Activated naive CD8-positive, alpha-beta T cell treated with anti-CD3 and anti-CD28 coated beads for 36 hours (primary cell): ENCODE results near the gene MCEMP1. TPM values are rescaled to one million over a fixed set of nuclear protein-coding genes. Genes with fewer than 3 reads are reported as not detected.

Experiments
- DNase-seq: peaks from one replicate; pipeline ENCODE4 v3.0.0; 2021
- H3K27ac Mint-ChIP-seq: one replicate; pipeline ENCODE4 v1.8.0; 2022; ENCODE audit warnings: mild to moderate bottlenecking, moderate library complexity, mixed read lengths
- H3K27me3 Mint-ChIP-seq: one replicate; pipeline ENCODE4 v1.8.0; 2022; ENCODE audit warnings: mild to moderate bottlenecking, mixed read lengths
- H3K36me3 Mint-ChIP-seq: one replicate; pipeline ENCODE4 v1.8.0; 2021; ENCODE audit warnings: mild to moderate bottlenecking, mixed read lengths
- H3K4me1 Mint-ChIP-seq: one replicate; pipeline ENCODE4 v1.8.0; 2021; ENCODE audit warnings: mixed read lengths
- H3K4me3 Mint-ChIP-seq: one replicate; pipeline ENCODE4 v1.8.0; 2022; ENCODE audit warnings: mild to moderate bottlenecking, moderate library complexity, mixed read lengths
- H3K9me3 Mint-ChIP-seq: one replicate; pipeline ENCODE4 v1.8.0; 2022; ENCODE audit warnings: mixed read lengths
- total RNA-seq, 2 experiments: library from RNA; stranded (reverse); gene quantifications; one replicate each; pipeline ENCODE4 v1.2.3, GENCODE V29; 2021

MCEMP1 gene
- total RNA-seq, 2 experiments from 2014 or later = not detected

DNA sequence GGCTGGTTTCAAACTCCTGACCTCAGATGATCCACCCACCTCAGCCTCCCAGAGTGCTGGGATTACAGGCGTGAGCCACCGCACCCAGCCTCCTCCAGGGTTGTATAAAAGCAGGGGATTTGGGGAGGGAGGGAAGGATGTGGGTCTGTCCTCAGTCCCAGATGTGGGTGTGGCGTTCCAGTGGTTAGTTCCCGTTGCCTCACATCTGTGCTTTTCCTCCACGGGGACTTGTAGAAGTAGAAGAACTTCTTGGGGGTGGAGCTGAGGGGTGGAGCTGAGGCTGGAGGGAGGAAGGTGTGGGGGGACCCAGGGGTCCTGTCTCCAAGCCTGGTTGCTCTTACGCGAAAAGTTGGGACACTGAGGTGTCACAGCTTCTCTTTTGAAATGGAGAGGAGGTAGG, 514 bp upstream of the MCEMP1 start:
- H3K27me3 Mint-ChIP-seq = peaks cover 50% of the 10 kb centered on the region
- H3K4me1 Mint-ChIP-seq = peaks cover 45% of the 10 kb centered on the region
- H3K36me3 Mint-ChIP-seq = no peaks in the 10 kb centered on the region
- no peak for DNase-seq
- H3K9me3 Mint-ChIP-seq = peaks cover 2% of the 10 kb centered on the region
- no peak overlapping the region for H3K27ac Mint-ChIP-seq
- H3K4me3 Mint-ChIP-seq = peak overlapping the region; percentile 18

DNA sequence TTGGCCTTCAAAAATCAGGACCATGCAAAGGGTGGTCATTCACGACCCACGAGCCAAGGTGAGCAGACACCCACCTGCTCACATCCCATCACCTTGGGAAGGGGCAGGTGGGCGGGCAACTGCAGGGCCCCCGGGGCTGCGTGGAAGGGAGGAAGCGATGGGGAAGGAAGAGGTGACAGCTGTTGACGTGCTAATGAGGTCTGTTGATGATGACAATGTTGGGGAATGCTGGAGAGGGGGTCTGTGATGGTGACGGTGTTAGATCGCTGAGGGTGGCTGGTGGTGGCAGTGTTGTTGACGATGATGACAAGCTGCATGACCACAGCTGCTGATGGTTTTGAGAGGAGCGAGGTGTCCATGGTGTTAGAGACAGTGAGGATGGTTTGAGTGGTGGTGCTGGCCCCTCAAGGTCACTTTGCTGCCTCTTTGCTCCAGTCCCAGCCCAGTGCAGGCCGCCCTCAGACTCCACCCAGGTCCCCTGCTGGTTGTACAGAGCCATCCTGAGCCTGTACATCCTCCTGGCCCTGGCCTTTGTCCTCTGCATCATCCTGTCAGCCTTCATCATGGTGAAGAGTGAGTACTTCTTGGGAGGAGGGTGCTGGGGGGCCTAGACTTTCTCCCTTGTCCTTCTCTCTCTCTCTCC, 900 bp downstream of the MCEMP1 start:
- peaks cover 44% of the 10 kb centered on the region for H3K27me3 Mint-ChIP-seq
- H3K4me1 Mint-ChIP-seq = peaks cover 53% of the 10 kb centered on the region
- DNase-seq = no peak
- peaks cover 6% of the 10 kb centered on the region for H3K36me3 Mint-ChIP-seq
- H3K4me3 Mint-ChIP-seq = no peak overlapping the region
- no peak overlapping the region for H3K27ac Mint-ChIP-seq
- peaks cover 2% of the 10 kb centered on the region for H3K9me3 Mint-ChIP-seq

DNA sequence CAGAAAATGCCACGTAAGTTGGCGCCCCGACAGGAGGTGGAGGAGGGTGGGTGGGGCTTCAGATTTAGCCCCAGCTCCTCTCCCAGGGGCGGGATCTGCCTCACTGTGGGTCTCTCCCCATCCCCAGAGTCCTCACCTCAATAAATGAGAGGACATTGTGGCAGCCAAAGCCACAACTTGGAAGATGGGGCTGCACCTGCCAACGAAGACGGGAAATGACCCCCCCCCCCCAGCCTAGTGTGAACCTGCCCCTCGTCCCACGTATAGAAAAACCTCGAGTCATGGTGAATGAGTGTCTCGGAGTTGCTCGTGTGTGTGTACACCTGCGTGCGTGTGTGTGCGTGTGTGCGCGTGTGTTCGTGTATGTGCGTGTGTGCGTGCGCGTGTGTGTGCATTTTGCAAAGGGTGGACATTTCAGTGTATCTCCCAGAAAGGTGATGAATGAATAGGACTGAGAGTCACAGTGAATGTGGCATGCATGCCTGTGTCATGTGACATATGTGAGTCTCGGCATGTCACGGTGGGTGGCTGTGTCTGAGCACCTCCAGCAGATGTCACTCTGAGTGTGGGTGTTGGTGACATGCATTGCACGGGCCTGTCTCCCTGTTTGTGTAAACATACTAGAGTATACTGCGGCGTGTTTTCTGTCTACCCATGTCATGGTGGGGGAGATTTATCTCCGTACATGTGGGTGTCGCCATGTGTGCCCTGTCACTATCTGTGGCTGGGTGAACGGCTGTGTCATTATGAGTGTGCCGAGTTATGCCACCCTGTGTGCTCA, 2.3 kb downstream of the MCEMP1 start:
- Mint-ChIP-seq H3K27me3 (peaks cover 34% of the 10 kb centered on the region), H3K4me1 (peaks cover 53% of the 10 kb centered on the region), H3K36me3 (peaks cover 11% of the 10 kb centered on the region), H3K27ac (peak overlapping the region; percentile 74), H3K9me3 (no peaks in the 10 kb centered on the region), H3K4me3 (peak overlapping the region; percentile 30)
- DNase-seq = peak; percentile 69

DNA sequence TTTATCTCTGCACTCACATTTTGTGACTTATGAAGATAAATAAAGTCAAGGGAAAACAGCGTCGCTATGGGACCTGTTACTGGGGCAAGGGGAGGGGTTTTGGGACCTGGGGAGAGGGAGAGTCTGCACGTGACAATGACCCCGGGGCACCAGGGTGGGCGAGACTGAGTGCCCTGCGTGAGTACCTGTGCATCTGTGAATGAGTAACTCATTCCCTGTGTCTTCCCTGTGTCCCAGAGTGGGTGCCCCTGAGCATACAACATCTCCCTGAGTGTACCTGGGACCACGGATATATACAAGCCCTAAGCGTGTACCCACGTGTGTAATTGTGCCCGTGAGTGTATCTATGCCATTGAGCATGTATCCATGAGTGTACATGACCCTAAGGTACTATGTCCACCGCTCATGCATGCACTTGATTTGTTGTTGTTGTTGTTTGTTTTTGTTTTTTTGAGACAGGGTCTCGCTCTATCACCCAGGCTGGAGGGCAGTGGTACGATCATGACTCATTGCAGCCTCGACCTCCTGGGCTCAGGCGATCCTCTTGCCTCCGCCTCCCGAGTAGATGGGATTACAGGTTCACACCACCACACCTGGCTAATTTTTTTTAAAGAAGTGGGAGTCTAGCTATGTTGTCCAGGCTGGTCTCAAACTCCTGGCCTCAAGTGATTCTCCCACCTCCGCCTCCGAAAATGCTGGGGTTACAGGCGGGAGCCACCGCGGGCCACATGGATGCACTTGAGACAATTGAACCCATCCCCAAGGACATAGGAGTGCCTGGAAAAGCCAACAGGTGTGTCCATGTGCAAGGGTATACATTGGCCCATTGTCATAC, 3.1 kb downstream of the MCEMP1 start:
- Mint-ChIP-seq H3K4me1 (peaks cover 51% of the 10 kb centered on the region), H3K36me3 (peaks cover 11% of the 10 kb centered on the region), H3K4me3 (peak overlapping the region; percentile 61), H3K9me3 (no peaks in the 10 kb centered on the region), H3K27me3 (peaks cover 27% of the 10 kb centered on the region), H3K27ac (no peak overlapping the region)
- no peak for DNase-seq

DNA sequence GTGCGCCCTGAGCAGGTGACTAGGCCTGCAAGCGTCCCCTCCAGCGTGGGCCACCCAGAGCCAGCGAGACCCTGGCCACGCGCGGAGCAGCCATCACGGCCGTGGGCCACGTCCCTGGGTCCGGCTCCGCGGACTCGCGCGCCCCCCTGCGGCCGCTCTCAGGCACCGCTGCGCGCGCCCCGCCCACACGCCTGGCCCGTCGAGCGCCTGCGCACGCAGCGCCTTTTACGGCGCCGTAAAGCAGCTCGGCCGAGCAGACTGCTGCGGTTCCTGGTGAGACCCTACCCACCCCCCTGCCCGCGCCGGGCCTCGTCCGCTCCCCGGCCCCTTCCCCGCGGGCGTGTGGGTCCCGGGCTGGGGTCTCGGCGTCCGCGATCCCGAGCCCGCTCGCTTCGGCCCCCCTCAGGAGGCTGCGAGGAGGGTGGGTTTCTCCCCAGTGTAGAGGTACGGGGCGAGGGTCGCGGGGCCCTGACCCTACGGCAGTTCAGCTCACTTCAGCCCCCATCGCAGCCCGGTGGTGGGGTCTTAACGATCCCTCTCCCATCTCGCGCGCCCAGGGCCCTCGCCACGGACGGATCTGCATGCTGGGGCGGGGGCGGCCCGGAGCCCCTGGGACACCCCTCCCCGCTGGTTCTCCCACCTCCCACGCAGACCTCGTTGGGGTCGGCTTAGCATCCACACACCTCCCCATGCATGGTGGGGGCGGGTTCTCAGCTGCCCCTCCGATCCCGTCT, 3.9 kb downstream of the MCEMP1 start, which contains the start of gene TRAPPC5:
TRAPPC5 (plus strand) TSS at position 228 of the 734 bp plus-strand sequence. CDS start 1,421 bp downstream, outside the sequence.
- Mint-ChIP-seq H3K36me3 (peaks cover 11% of the 10 kb centered on the region), H3K27me3 (peaks cover 24% of the 10 kb centered on the region), H3K4me3 (peak within 1 kb of the TSS; percentile 94), H3K9me3 (no peaks in the 10 kb centered on the region), H3K4me1 (peaks cover 53% of the 10 kb centered on the region), H3K27ac (peak within 1 kb of the TSS; percentile 94)
- DNase-seq = peak; percentile 91

DNA sequence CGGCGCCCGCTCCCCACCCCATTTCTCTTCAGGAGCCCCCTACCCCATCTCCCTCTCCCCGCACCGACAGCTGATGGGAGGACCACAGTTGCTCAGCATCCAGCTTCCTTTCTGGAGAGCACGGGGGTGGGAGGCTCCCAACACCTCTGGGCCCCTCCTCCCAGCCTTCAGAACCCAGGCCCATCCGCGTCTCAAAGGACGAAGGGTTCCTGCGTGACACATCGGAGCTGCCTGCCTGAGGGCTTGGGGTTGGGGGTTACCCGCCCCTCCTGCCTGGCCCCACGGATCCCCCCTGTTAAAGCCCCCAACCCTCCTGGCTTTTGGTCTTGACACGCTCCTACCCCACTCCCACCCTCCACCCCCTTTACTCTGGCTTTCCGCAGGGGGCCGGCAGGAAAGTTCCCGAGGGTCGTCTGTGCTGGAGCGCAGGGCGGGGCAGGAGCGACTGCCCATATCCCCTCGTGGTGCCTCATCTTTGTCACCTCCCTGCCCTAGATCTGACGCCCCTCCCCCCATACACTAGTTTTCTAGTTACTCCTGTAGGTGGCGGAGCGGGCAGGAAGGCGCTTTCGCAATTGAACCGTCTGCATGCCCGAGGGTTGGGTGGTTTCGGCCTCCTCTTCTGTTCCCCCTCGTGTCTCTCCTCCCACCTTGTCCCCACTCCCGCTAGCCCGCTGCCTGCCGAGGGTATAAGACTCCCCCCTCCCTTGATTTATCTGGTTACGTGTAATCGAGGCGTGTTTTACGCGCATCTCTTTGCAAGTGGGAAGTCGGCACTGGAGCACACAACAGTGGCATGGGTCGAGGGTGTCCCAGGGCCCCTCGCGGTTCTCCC, 4.7 kb downstream of the MCEMP1 start:
- H3K36me3 Mint-ChIP-seq = peaks cover 11% of the 10 kb centered on the region
- H3K27me3 Mint-ChIP-seq = peaks cover 16% of the 10 kb centered on the region
- peak overlapping the region; percentile 94 for H3K27ac Mint-ChIP-seq
- DNase-seq = peak; percentile 86
- H3K9me3 Mint-ChIP-seq = no peaks in the 10 kb centered on the region
- peak overlapping the region; percentile 94 for H3K4me3 Mint-ChIP-seq
- H3K4me1 Mint-ChIP-seq = peaks cover 45% of the 10 kb centered on the region

- Mint-ChIP-seq H3K27ac (peak overlapping the region; percentile 94), H3K36me3 (peaks cover 11% of the 10 kb centered on the region), H3K27me3 (peaks cover 9% of the 10 kb centered on the region), H3K4me1 (peaks cover 38% of the 10 kb centered on the region), H3K9me3 (no peaks in the 10 kb centered on the region), H3K4me3 (peak overlapping the region; percentile 94)
- no peak for DNase-seq
These were observed 5.4 kb downstream of the MCEMP1 start for GRCh38 chr19:7682175-7682855.

- no peaks in the 10 kb centered on the region for H3K9me3 Mint-ChIP-seq
These were observed 8.9 kb downstream of the MCEMP1 start for GRCh38 chr19:7685546-7686445.

GRCh38 chr19:7687177-7687576, 10.3 kb downstream of the MCEMP1 start:
- peaks cover 5% of the 10 kb centered on the region for H3K4me1 Mint-ChIP-seq
- DNase-seq = no peak
- no peak overlapping the region for H3K27ac Mint-ChIP-seq
- no peak overlapping the region for H3K4me3 Mint-ChIP-seq
- no peaks in the 10 kb centered on the region for H3K27me3 Mint-ChIP-seq
- H3K36me3 Mint-ChIP-seq = peaks cover 9% of the 10 kb centered on the region
- H3K9me3 Mint-ChIP-seq = no peaks in the 10 kb centered on the region

More at GRCh38 chr19:7685546-7686445, 8.9 kb downstream of the MCEMP1 start:
- no peak overlapping the region for H3K4me3 Mint-ChIP-seq
- H3K27me3 Mint-ChIP-seq = no peaks in the 10 kb centered on the region
- peaks cover 11% of the 10 kb centered on the region for H3K36me3 Mint-ChIP-seq
- peaks cover 13% of the 10 kb centered on the region for H3K4me1 Mint-ChIP-seq
- no peak for DNase-seq
- H3K27ac Mint-ChIP-seq = no peak overlapping the region

DNA sequence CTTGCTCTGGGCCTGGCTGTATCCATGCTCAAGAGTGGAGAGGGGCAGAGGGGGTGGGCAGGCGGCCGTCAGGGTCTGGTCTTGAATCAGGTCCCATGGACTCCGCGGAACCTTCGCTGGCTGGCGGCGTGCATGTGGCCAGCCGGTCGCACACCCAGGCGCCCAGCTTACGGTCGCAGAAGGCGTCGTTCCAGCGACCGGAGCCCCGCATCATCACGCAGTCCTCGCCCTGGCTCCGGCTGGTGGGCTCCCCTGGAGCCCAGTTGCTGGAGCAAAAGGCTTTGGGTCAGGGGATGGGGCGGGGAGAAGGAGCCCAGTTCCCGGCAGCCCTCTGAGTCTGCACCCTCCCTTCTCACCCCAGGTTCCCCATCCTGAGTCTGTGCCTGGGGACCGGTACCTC, 12.3 kb downstream of the MCEMP1 start:
- H3K27me3 Mint-ChIP-seq = no peaks in the 10 kb centered on the region
- no peaks in the 10 kb centered on the region for H3K9me3 Mint-ChIP-seq
- DNase-seq = no peak
- H3K4me3 Mint-ChIP-seq = no peak overlapping the region
- no peak overlapping the region for H3K27ac Mint-ChIP-seq
- peaks cover 2% of the 10 kb centered on the region for H3K4me1 Mint-ChIP-seq
- no peaks in the 10 kb centered on the region for H3K36me3 Mint-ChIP-seq

DNA sequence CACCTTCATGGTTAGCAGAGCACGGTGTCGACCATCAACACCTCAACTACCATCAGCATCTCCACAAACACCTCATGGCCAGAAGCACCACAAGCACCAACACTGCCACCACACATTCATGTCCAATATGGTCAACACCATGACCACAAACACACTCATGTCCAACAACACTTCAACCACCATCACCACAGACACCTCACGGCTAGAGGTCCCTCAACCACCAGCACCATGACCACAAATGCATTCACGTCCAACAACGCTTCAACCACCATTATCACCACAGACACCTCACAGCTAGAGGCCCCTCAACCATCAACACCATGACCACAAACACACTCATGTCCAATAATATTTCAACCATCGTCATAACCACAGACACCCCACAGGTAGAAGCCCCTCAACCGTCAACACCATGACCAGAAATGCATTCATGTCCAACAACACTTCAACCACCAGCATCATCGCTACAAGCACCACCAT, 13.9 kb downstream of the MCEMP1 start:
- DNase-seq = no peak
- no peaks in the 10 kb centered on the region for H3K27me3 Mint-ChIP-seq
- no peak overlapping the region for H3K4me3 Mint-ChIP-seq
- no peaks in the 10 kb centered on the region for H3K4me1 Mint-ChIP-seq
- H3K9me3 Mint-ChIP-seq = no peaks in the 10 kb centered on the region
- H3K27ac Mint-ChIP-seq = no peak overlapping the region
- H3K36me3 Mint-ChIP-seq = no peaks in the 10 kb centered on the region

DNA sequence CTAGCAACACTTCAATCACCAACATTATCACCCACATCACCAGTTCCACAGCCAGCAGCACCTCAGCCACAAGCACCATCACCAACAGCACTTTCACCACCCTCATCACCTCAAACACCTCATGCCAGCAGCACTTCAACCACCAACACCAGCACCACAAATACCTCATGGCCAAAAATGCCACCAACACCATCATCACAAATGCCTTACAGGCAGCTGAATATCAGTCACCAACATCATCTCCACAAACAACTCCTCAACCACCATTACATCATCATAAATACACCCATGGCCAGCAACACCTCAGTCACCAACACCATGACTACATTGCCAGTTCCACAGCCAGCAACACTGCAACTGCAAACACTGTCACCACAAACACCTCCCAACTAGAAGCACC, 14.6 kb downstream of the MCEMP1 start:
- no peak for DNase-seq
- Mint-ChIP-seq H3K4me3 (no peak overlapping the region), H3K27ac (no peak overlapping the region)

More for the DNA sequence above, 14.6 kb downstream of the MCEMP1 start:
- H3K36me3 Mint-ChIP-seq = no peaks in the 10 kb centered on the region
- H3K9me3 Mint-ChIP-seq = no peaks in the 10 kb centered on the region
- H3K4me1 Mint-ChIP-seq = peaks cover under 1% of the 10 kb centered on the region
- peaks cover 1% of the 10 kb centered on the region for H3K27me3 Mint-ChIP-seq
